Measurements from ENCODE around the gene TRPM8. TPM values are rescaled to one million over a fixed set of nuclear protein-coding genes. Genes with fewer than 3 reads are reported as not detected.

TRPM8 gene
- total RNA-seq, 1 experiment from 2014 or later: 0.31 TPM

DNA sequence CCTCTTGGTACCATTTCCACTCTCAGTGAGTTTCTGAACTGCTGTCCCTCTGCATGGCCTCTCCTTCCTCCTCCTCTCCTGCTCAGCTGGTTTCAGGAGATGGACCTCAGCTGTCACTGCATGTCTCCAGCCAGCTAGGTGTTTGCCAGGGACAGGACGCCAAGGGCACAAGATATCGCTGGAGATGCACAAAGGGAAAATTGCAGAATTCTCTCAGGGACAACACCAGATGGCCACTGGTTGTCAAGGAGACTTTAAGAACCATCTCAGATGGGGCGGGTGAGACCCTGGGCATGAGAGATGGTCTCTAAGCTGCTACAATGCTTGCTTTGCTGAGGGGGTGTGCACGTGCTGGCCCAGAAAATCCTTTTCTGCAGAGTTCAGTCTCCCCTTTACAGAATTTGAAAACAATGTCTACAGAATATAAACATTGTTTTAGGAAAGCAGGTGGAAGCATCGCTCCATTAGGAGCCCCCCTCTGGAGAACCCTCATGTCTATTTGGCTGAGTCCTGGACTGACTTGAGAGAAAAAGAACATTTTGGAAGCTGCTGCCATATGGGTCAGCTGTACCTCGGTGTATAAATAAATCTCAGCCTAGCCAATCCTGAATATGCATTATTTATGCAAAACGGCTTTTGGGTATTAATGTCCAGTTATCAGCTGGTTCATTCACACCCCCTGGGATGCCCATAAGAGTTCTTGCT is 75.5 kb downstream of the TRPM8 start:
- Histone ChIP-seq H3K36me3 (replicated peaks; ENCODE audit: control insufficient read depth, insufficient read depth, low read length) (no peaks in the 10 kb centered on the region), H3K27me3 (ENCODE audit: control insufficient read depth, insufficient read depth, low read length) (no peaks in the 10 kb centered on the region), H3K4me3 (ENCODE audit: insufficient read depth, low read depth, low read length) (no peak overlapping the region)
- no peak for DNase-seq

DNA sequence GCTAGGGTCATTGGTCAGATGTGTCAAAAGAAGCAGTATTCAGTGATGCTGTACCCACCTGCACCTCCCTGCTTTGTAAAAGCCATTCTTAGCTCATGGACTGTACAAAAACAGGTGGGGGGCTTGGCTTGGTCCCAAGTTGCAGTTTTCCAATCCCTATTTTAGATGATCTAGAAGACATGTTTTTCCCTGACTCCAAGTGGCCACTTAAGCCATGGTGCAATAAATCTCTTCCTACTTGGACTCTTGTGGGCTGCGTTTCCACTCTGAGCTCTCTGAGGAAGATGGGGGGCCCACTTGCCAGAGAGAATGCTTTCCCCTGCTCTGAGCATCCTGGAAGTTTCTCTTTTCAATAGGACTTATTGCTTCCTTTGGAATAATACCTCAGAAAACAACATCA is 76.3 kb downstream of the TRPM8 start:
- no peaks in the 10 kb centered on the region for H3K36me3 ChIP-seq (replicated peaks; ENCODE audit: control insufficient read depth, insufficient read depth, low read length)
- DNase-seq: no peak
- no peaks in the 10 kb centered on the region for H3K27me3 ChIP-seq (ENCODE audit: control insufficient read depth, insufficient read depth, low read length)
- H3K4me3 ChIP-seq (ENCODE audit: insufficient read depth, low read depth, low read length): no peak overlapping the region

DNA sequence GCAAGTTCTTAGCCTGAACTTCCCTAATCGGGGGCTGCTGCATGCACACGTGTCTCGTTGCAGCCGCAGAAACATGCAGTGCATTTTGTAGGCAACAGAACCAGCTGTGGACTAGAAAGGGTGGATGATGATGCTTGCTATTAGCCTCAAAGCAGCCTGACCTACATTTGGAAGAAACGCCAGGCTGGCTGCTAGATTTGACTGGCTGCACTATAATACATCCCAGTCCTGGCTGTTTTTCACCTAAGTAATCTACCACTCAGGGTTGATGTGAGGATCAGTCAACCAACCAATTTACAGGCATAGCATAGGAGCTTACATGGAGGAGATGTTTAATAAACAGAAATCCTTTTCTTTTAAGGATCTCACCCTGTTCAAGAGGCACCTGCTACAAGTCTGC is 77.0 kb downstream of the TRPM8 start:
- Histone ChIP-seq H3K27me3 (ENCODE audit: control insufficient read depth, insufficient read depth, low read length) (no peaks in the 10 kb centered on the region), H3K4me3 (ENCODE audit: insufficient read depth, low read depth, low read length) (no peak overlapping the region), H3K36me3 (replicated peaks; ENCODE audit: control insufficient read depth, insufficient read depth, low read length) (no peaks in the 10 kb centered on the region)
- DNase-seq: no peak

DNA sequence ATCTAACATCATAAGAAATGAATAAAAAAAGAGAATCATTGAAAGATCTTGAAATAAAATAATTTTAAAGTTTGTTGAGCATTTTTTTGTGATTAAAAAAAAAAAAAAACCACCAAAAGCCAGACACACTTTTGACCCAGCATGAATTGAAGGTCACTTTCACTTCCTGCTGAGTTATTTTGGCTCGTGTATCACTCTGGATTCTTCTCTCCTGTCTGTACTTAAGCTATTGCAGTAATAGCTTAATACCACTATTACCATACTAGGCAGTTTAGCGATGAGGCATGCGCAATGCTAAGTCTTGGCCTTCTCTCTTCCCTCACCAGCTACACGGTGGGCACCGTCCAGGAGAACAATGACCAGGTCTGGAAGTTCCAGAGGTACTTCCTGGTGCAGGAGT is 78.8 kb downstream of the TRPM8 start:
- DNase-seq: no peak
- H3K27me3 ChIP-seq (ENCODE audit: control insufficient read depth, insufficient read depth, low read length): no peaks in the 10 kb centered on the region
- H3K4me3 ChIP-seq (ENCODE audit: insufficient read depth, low read depth, low read length): no peak overlapping the region
- no peaks in the 10 kb centered on the region for H3K36me3 ChIP-seq (replicated peaks; ENCODE audit: control insufficient read depth, insufficient read depth, low read length)

DNA sequence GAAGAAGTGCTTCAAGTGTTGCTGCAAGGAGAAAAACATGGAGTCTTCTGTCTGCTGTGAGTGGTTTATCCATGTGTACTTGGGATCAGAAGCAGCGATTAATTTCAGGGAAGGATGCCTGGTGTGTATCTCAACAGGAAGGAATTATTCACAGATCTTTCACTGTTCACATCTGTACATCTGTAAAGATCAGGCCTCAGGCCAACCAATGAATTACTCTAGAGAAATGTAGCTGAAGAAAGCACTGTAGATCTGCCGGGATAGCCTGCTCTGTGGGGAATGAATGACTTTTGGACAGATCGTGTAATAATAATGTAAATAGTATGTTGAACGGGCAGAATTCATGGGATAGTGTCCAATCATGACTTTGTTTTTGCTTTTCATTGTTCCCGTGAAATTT is 79.3 kb downstream of the TRPM8 start:
- no peak for DNase-seq
- Histone ChIP-seq H3K36me3 (replicated peaks; ENCODE audit: control insufficient read depth, insufficient read depth, low read length) (no peaks in the 10 kb centered on the region), H3K27me3 (ENCODE audit: control insufficient read depth, insufficient read depth, low read length) (no peaks in the 10 kb centered on the region), H3K4me3 (ENCODE audit: insufficient read depth, low read depth, low read length) (no peak overlapping the region)

DNA sequence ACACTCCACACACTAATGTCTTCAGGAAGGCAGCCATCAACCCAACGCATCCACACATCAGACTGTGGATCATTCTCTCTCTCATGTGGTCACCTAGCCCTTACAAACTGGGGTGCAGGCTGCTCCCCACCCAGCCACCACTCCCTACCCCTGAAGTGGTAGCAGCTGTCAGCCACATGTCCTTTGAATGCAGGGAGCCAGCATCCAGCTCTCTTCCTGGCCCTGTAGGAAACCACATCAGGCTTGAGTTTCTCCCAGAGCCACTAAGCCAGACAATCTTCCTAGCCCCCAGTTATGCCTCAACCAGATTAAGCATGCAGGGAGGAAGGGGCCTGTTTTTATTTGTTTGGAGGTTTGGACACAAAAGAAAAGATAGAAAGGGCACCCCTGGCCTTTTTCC is 80.5 kb downstream of the TRPM8 start:
- H3K27me3 ChIP-seq (ENCODE audit: control insufficient read depth, insufficient read depth, low read length): no peaks in the 10 kb centered on the region
- no peak overlapping the region for H3K4me3 ChIP-seq (ENCODE audit: insufficient read depth, low read depth, low read length)
- no peak for DNase-seq
- H3K36me3 ChIP-seq (replicated peaks; ENCODE audit: control insufficient read depth, insufficient read depth, low read length): no peaks in the 10 kb centered on the region

DNA sequence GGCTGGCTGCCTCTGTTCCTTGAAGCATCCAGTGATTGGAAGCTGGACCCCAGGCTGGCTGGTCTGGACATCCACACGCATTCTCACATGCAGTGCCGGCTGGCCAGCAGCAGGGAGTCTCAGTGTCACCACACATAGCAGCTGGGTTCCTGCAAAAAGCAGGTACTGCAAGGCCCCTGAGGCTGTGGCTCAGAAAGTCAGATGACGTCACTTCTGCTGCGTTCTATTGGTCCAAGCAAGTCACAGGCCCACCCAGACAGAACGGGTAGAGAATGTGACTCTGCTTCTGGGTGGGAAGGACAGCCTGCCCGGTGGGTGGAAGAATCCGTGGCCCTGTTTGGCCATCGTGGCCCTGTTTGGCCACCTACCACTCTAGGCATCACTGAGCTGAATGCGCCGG is 82.0 kb downstream of the TRPM8 start:
- Histone ChIP-seq H3K27me3 (ENCODE audit: control insufficient read depth, insufficient read depth, low read length) (no peaks in the 10 kb centered on the region), H3K4me3 (ENCODE audit: insufficient read depth, low read depth, low read length) (no peak overlapping the region), H3K36me3 (replicated peaks; ENCODE audit: control insufficient read depth, insufficient read depth, low read length) (no peaks in the 10 kb centered on the region)
- peak; percentile 20 for DNase-seq

DNA sequence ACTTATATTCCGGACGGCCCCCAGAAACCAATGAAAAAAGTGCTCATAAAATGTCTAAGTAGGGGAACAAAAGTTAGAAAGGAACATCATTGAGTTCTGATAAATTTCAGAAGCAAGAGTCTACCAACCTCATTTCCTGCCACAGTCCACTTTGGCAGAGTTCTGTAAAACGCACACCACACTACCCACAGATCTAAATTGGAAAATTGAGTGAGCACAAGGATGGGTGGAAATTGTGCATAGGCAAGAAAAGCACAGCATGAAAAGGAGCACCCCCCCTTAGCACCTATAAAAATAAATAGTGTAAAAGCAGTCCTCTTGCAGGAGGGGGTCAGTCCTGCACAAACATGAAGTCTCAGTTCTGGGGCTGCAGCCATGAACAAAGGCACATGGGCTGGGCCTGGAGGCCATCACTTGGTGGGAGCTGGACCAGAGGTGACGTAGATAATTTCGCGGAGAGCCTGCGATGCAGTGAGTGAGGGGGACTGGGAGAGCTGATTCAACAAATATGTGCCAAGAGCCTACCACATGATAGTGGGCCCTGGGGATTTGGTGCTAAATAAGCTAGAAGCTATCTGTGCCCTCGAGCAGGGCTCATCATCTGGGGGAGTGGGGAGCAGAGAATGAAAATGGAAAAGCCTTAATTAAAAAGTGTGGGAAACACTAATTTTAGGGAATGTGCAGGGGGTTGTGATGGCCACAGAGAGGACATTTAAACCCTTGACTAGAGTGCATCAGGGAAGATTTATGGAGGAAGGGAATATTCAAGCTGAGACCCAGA is 84.4 kb downstream of the TRPM8 start:
- no peak overlapping the region for H3K4me3 ChIP-seq (ENCODE audit: insufficient read depth, low read depth, low read length)
- H3K27me3 ChIP-seq (ENCODE audit: control insufficient read depth, insufficient read depth, low read length): no peaks in the 10 kb centered on the region
- no peak for DNase-seq

DNA sequence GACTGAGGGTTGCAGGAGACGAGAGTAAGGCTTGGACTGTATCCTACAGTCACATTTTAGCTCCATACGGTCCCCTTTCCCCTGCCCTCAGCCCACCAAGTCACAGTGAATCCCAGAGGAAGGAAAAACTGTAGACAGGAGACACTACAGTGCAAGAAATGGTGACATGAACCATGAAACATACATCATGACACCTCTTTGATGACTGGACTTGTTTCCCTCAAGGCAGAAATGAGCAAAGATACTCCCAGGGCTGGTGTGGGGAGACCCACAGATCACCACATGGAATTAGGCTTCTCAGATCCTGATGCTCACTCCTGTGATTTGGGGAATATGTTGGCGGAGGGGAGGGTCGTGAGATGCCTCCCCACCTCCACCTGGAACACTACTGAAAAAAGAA is 85.1 kb downstream of the TRPM8 start:
- DNase-seq: no peak
- no peak overlapping the region for H3K4me3 ChIP-seq (ENCODE audit: insufficient read depth, low read depth, low read length)
- H3K27me3 ChIP-seq (ENCODE audit: control insufficient read depth, insufficient read depth, low read length): no peaks in the 10 kb centered on the region
- no peaks in the 10 kb centered on the region for H3K36me3 ChIP-seq (replicated peaks; ENCODE audit: control insufficient read depth, insufficient read depth, low read length)

More for the DNA sequence above, 84.4 kb downstream of the TRPM8 start:
- H3K36me3 ChIP-seq (replicated peaks; ENCODE audit: control insufficient read depth, insufficient read depth, low read length): no peaks in the 10 kb centered on the region

DNA sequence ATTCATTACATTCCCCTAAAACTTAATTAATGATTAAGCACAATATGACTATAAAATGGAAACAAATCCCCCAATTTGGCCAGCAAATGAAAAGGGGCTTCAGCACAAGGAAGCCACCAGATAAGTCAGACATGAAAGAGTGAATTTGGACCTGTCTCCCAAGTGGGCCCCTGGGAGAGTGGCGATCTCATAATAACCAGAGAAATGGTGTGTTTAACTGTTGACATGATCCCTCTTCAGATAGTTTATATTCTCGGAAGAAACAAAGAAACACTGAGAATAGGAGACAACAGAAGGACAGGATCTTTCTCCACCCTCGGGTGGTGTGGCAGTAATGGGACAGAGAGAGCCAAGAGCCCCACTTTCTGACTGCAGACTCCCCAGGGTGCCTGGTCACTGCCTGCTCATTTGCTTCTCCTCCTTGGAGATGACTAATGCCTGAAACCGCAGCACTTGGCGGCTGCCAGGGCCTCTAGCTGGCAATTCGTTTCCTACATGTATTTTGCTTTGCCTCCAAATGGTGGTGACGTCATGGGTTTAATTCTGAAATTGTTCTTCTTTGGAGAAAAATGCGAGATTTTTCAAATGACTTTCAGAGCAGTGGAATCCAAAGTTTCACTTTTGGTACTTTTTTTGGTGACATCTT is 86.9 kb downstream of the TRPM8 start:
- Histone ChIP-seq H3K36me3 (replicated peaks; ENCODE audit: control insufficient read depth, insufficient read depth, low read length) (no peaks in the 10 kb centered on the region), H3K4me3 (ENCODE audit: insufficient read depth, low read depth, low read length) (no peak overlapping the region), H3K27me3 (ENCODE audit: control insufficient read depth, insufficient read depth, low read length) (no peaks in the 10 kb centered on the region)
- no peak for DNase-seq

DNA sequence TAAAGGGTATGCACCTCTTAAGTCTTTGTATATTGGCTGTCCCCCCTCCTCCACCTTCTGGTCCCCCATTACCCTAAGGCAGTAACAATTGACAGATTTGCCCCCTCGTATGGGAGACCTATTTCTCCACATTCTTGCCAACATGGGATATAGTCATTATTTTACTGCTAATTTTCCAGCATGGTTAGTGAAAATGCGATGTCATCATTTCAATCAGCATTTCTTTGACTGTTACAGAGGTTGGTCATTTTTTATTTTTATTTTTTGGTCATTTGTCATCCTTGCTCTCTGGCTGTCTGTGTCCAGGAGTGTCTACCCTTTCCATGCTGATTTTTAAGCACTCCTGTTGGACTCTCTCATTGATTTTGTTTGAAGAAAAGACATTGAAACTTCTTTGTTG is 88.0 kb downstream of the TRPM8 start:
- Histone ChIP-seq H3K27me3 (ENCODE audit: control insufficient read depth, insufficient read depth, low read length) (no peaks in the 10 kb centered on the region), H3K4me3 (ENCODE audit: insufficient read depth, low read depth, low read length) (no peak overlapping the region), H3K36me3 (replicated peaks; ENCODE audit: control insufficient read depth, insufficient read depth, low read length) (no peaks in the 10 kb centered on the region)
- DNase-seq: no peak

DNA sequence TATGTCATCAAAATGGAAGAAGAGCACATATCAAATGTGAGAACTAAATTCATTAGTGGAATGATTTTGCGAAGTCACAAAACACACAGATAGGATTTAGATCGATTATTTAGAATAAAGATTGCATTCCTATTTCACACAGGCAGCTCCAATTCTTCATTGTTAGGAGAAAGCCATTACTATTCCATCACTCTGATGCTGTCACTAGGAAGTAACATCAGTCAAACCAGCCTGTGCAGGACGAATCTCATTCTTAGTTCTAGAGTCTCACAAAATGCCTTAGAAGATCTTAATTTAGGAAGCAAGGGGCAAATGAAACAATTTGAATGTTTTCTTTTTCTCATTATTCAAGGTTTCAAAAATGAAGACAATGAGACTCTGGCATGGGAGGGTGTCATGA is 89.3 kb downstream of the TRPM8 start:
- DNase-seq: no peak
- Histone ChIP-seq H3K4me3 (ENCODE audit: insufficient read depth, low read depth, low read length) (no peak overlapping the region), H3K27me3 (ENCODE audit: control insufficient read depth, insufficient read depth, low read length) (no peaks in the 10 kb centered on the region), H3K36me3 (replicated peaks; ENCODE audit: control insufficient read depth, insufficient read depth, low read length) (no peaks in the 10 kb centered on the region)

DNA sequence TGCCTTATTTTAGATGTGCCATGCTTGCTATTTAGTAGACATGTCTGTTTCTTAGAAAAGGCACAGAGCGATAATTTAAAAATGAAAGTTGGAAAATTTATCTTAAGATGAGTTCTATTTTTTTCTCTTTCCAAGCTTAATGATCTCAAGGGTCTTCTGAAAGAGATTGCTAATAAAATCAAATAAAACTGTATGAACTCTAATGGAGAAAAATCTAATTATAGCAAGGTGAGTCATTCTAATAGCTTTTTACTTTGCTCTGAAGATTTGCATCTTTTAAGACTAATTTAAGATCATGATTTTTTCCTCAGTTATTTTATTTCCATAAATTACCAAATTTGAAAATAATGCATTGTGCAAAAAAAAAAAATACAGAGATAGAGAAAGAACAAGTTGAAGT is 97.3 kb downstream of the TRPM8 start:
- Histone ChIP-seq H3K4me3 (ENCODE audit: insufficient read depth, low read depth, low read length) (no peak overlapping the region), H3K36me3 (replicated peaks; ENCODE audit: control insufficient read depth, insufficient read depth, low read length) (no peaks in the 10 kb centered on the region), H3K27me3 (ENCODE audit: control insufficient read depth, insufficient read depth, low read length) (no peaks in the 10 kb centered on the region)
- no peak for DNase-seq

DNA sequence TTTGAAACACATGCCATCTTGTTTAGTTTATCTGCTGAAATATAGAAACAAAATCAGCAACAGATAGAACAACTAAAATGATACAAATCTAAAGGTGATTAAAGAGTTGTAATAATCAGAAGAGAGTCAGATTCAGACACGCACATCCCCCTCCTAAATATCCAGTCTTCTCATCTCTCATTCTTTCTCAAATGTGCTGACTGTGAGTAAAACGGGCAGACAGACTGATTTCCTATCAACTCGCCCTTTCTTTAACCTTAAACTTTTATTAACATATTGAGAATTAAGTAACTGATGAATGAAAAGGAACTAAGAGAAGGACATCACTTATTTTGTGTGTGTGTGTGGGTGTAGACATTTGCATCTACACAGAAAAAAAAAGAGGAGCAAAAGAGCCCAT is 98.7 kb downstream of the TRPM8 start:
- no peak for DNase-seq
- H3K36me3 ChIP-seq (replicated peaks; ENCODE audit: control insufficient read depth, insufficient read depth, low read length): no peaks in the 10 kb centered on the region
- H3K4me3 ChIP-seq (ENCODE audit: insufficient read depth, low read depth, low read length): no peak overlapping the region
- H3K27me3 ChIP-seq (ENCODE audit: control insufficient read depth, insufficient read depth, low read length): no peaks in the 10 kb centered on the region

DNA sequence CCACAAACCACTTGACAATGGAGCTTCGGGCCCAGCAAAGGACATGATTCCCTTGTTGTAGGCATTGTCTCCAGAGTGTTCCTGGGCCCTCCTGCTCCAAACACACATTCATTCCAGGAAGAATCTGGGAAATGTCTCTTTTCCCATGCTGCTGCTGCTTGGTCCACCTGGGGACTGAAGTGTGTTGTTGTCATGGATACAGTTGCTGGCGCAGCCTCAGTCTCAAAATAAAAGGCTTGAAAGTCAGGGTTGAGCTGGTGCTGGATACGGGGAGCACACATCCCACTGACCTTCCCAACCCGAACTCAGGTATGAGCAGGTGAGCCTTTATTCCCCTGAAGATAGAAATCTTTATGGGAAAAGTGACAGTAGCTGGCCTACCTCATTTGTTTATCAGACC is 102.7 kb downstream of the TRPM8 start:
- Histone ChIP-seq H3K27me3 (ENCODE audit: control insufficient read depth, insufficient read depth, low read length) (no peaks in the 10 kb centered on the region), H3K4me3 (ENCODE audit: insufficient read depth, low read depth, low read length) (no peak overlapping the region), H3K36me3 (replicated peaks; ENCODE audit: control insufficient read depth, insufficient read depth, low read length) (no peaks in the 10 kb centered on the region)
- no peak for DNase-seq
